K562 (cell line): ENCODE measurements around the gene KCNH2. TPM values are rescaled to one million over a fixed set of nuclear protein-coding genes. Genes with fewer than 3 reads are reported as not detected.

Experiments
- ATAC-seq: fragments of 200-7000 bp; cut with Tn5 transposase; 3 replicates; pipeline ENCODE4 v1.9.1; 2020; ENCODE audit warnings: moderate library complexity
- BruUV-seq: library from RNA; stranded (reverse); fragments of 400-500 nt; replicated peaks from 2 replicates; lab custom pipeline; 2021; lab: Mats Ljungman, UMichigan
- CTCF ChIA-PET: fragments of 300-600 bp; formaldehyde crosslinking; extraction: SDS; loops from one replicate; lab custom pipeline; 2021; ENCODE audit warnings: low intra/inter-chr PET ratio; lab: Yijun Ruan, JAX
- POLR2A ChIA-PET: fragments of 300-600, 350-650 bp; sonication (Branson Sonifier 250); formaldehyde crosslinking; extraction: SDS; loops from one replicate; lab custom pipeline; 2021; ENCODE audit warnings: antibody characterized with exemption, inconsistent platforms; lab: Yijun Ruan, JAX
- DNase-seq, 4 experiments: peaks; one replicate each; pipeline versions ENCODE4 v3.0.0 to v3.0.0-alpha.2; 2011 to 2018; ENCODE audit warnings: low spot score in 3 of 4, mixed read lengths in 3 of 4; ENCODE audit errors: extremely low read depth in 1 of 4
- FAIRE-seq: peaks from 2 replicates; lab custom pipeline; 2011; peaks lifted over from hg19 to GRCh38; lab: Jason Lieb, UNC
- H2AFZ ChIP-seq: 2 replicates; pipeline ENCODE4 v1.6.0; 2011; ENCODE audit warnings: low read depth, low read length, control low read depth, inconsistent platforms
- H3K27ac ChIP-seq: fragments of 200-600 bp; 3 replicates; pipeline ENCODE4 v1.8.0; 2011; ENCODE audit warnings: low read depth, mild to moderate bottlenecking, control low read depth, inconsistent platforms, low read length, moderate library complexity, mixed read lengths; ENCODE audit errors: extremely low read depth
- H3K27me3 ChIP-seq, 2 experiments: fragments of 300-600 bp in 1 of 2; 2 replicates in 1 of 2; 3 replicates in 1 of 2; pipeline versions ENCODE4 v1.6.0 to v1.8.0; 2011; ENCODE audit warnings: inconsistent platforms in 2 of 2, low read length in 2 of 2, mild to moderate bottlenecking in 1 of 2, mixed read lengths in 1 of 2, moderate library complexity in 1 of 2; ENCODE audit not compliant: control insufficient read depth in 2 of 2, insufficient read depth in 2 of 2
- H3K36me3 ChIP-seq: fragments of 300-600 bp; 3 replicates; pipeline ENCODE4 v1.8.0; 2011; ENCODE audit warnings: mild to moderate bottlenecking, low read length, inconsistent platforms; ENCODE audit not compliant: control insufficient read depth, insufficient read depth
- H3K4me1 ChIP-seq, 2 experiments: fragments of 200-600 bp in 1 of 2; replicated peaks in 1 of 2; 2 replicates in 1 of 2; 3 replicates in 1 of 2; pipeline versions ENCODE4 v1.5.1 to v1.8.0; 2011; ENCODE audit warnings: inconsistent platforms in 2 of 2, low read length in 2 of 2, mild to moderate bottlenecking in 1 of 2, mixed read lengths in 1 of 2, moderate library complexity in 1 of 2; ENCODE audit not compliant: control insufficient read depth in 2 of 2, insufficient read depth in 2 of 2
- H3K4me2 ChIP-seq: 2 replicates; pipeline ENCODE4 v1.6.1; 2011; ENCODE audit warnings: low read length, control low read depth, inconsistent platforms, mixed read lengths; ENCODE audit not compliant: insufficient read depth
- H3K4me3 ChIP-seq: fragments of 200-600 bp; sonication (generic), shearing (Covaris generic); 2 replicates; pipeline ENCODE4 v1.5.1; 2016; ENCODE audit warnings: control low read depth, inconsistent platforms
- H3K79me2 ChIP-seq: fragments of 200-600 bp; 3 replicates; pipeline ENCODE4 v1.8.0; 2011; ENCODE audit warnings: low read length, inconsistent platforms; ENCODE audit not compliant: control insufficient read depth, insufficient read depth
- H3K9ac ChIP-seq, 2 experiments: 2 replicates each; pipeline versions ENCODE4 v1.6.0 to v1.6.1; 2011; ENCODE audit warnings: low read depth in 2 of 2, low read length in 2 of 2, control low read depth in 1 of 2, inconsistent platforms in 1 of 2, mild to moderate bottlenecking in 1 of 2, mixed read lengths in 1 of 2; ENCODE audit not compliant: insufficient read depth in 1 of 2
- H3K9me1 ChIP-seq: one replicate; pipeline ENCODE4 v1.6.0; 2011; ENCODE audit warnings: inconsistent platforms, mild to moderate bottlenecking, low read length, moderate library complexity; ENCODE audit not compliant: control insufficient read depth, insufficient read depth
- H3K9me3 ChIP-seq: replicated peaks from 2 replicates; pipeline ENCODE4 v1.5.1; 2011; ENCODE audit warnings: low read depth, low read length, inconsistent platforms; ENCODE audit not compliant: control insufficient read depth, insufficient read depth
- H4K20me1 ChIP-seq: replicated peaks from 2 replicates; pipeline ENCODE4 v1.6.1; 2011; ENCODE audit warnings: low read length, inconsistent platforms, mixed read lengths; ENCODE audit not compliant: control insufficient read depth, insufficient read depth
- CXXC5 ChIP-seq: fragments of 250-450 bp; sonication (Bioruptor Pico); IDR thresholded peaks from 2 replicates; pipeline ENCODE4 v1.8.0; 2022; ENCODE audit warnings: inconsistent platforms, mild to moderate bottlenecking, moderate library complexity
- FIP1L1 ChIP-seq: fragments of 200-400 bp; formaldehyde crosslinking; IDR thresholded peaks from 2 replicates; pipeline ENCODE4 v1.6.1; 2018; ENCODE audit warnings: mild to moderate bottlenecking, low read depth, low read length; ENCODE audit not compliant: poor library complexity, severe bottlenecking
- HNRNPL ChIP-seq: fragments of 200-400 bp; formaldehyde crosslinking; IDR thresholded peaks from 2 replicates; pipeline ENCODE4 v1.6.1; 2017; ENCODE audit warnings: low read depth, mild to moderate bottlenecking, low read length
- MIER1 ChIP-seq: fragments of 450-650 bp; IDR thresholded peaks from 2 replicates; pipeline ENCODE4 v1.6.1; 2016; ENCODE audit warnings: antibody characterized with exemption, mild to moderate bottlenecking, low read depth
- SMAD3 ChIP-seq: fragments of 450-650 bp; formaldehyde crosslinking; conservative IDR thresholded peaks from 2 replicates; pipeline ENCODE4 v1.4.0; 2020; ENCODE audit warnings: mild to moderate bottlenecking
- TCF7L2 ChIP-seq: fragments of 150-350 bp; IDR thresholded peaks from 2 replicates; pipeline ENCODE4 v1.6.1; 2016; ENCODE audit warnings: low read depth, mild to moderate bottlenecking, low read length, moderate library complexity
- WGBS: fragments of 100-300 bp; shearing (Covaris generic); methylation state at CpG from one replicate; pipeline ENCODE4 v1.1.6; 2016; ENCODE audit warnings: low coverage, mixed read lengths; ENCODE audit not compliant: insufficient coverage; ENCODE audit errors: missing lambda C conversion rate; 5-methylcytosine and 5-hydroxymethylcytosine counted together
- in situ Hi-C: fragments of 300-500 bp; cut with MboI; formaldehyde crosslinking; loops from 4 replicates; pipeline ENCODE4 v1.15.0; 2018; ENCODE audit warnings: inconsistent platforms, mixed read lengths
- intact Hi-C: fragments of 100-400 bp; cut with micrococcal nuclease; formaldehyde crosslinking; loops from 2 replicates; pipeline ENCODE4 v1.14.2; 2022
- polyA plus RNA-seq, 8 experiments: library from polyadenylated mRNA; depleted of rRNA in 4 of 8; stranded (reverse) in 5 of 8; unstranded in 3 of 8; fragments of >200 nt; fragmentation: Nextera tagmentation in 2 of 8; fragmentation: Illumina TruSeq in 1 of 8; extraction: Ambion mirVana in 2 of 8; extraction: Trizol in 1 of 8; gene quantifications; 2 replicates each; pipeline versions ENCODE4 v1.2.1 to v1.2.3, GENCODE V29; 2011 to 2014; ENCODE audit warnings: inconsistent platforms in 1 of 8, missing spikeins in 1 of 8
- total RNA-seq, 7 experiments: library from RNA; depleted of rRNA in 6 of 7; stranded (reverse); fragments of >200 nt in 6 of 7; fragmentation: Illumina TruSeq in 2 of 7; extraction: Trizol in 2 of 7; gene quantifications; 2 replicates each; pipeline versions ENCODE4 v1.2.1 to v1.2.3, GENCODE V29; 2011 to 2021; ENCODE audit warnings: low replicate concordance in 1 of 7
- TF ChIP-seq, protein P1 (sequence below): fragments of 250-450 bp; sonication (Bioruptor Pico); IDR thresholded peaks from 2 replicates; pipeline ENCODE4 v1.5.0; 2021; ENCODE audit warnings: mild to moderate bottlenecking, moderate library complexity
- TF ChIP-seq, protein P2 (sequence below): fragments of 450-650 bp; IDR thresholded peaks from 2 replicates; pipeline ENCODE4 v1.6.1; 2016; ENCODE audit warnings: low read depth

The KCNH2 gene
- total and polyA plus RNA-seq, 9 of the 15 experiments (the other 6 are each of a cell fraction or from before 2014, with no cell fraction given), result 18.1 to 368 (median 218) TPM

DNA sequence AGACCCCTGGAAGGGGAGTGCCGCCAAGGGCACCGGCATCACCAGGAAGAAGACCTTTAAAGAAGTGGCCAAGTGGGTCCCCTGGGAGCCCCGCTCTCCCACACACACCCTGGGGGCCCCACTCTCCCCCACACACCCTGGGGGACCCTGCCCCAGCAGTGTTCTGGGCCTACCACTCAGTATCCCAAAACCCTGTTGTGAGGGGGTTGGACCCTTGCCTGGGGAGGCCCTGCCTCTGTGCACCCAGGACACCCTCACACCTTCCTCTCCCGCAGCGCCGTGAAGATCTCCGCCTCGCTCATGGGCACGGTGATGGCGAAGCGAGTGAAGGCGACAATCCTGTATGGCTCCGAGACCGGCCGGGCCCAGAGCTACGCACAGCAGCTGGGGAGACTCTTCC is 23.4 kb upstream of the KCNH2 start:
- ATAC-seq, result no peak
- H3K27me3 ChIP-seq, result no peaks in the 10 kb centered on the region
- no peak for FAIRE-seq
- in situ Hi-C loops, result no loop called here
- no peak for TF ChIP-seq MIER1
- no peak for TF ChIP-seq HNRNPL
- TF ChIP-seq TCF7L2, result no peak
- TF ChIP-seq SMAD3 (CRISPR knock-in tag), result no peak
- no peak for TF ChIP-seq FIP1L1
- no peak for TF ChIP-seq CXXC5 (CRISPR knock-in tag)
- TF ChIP-seq, protein P1, sequence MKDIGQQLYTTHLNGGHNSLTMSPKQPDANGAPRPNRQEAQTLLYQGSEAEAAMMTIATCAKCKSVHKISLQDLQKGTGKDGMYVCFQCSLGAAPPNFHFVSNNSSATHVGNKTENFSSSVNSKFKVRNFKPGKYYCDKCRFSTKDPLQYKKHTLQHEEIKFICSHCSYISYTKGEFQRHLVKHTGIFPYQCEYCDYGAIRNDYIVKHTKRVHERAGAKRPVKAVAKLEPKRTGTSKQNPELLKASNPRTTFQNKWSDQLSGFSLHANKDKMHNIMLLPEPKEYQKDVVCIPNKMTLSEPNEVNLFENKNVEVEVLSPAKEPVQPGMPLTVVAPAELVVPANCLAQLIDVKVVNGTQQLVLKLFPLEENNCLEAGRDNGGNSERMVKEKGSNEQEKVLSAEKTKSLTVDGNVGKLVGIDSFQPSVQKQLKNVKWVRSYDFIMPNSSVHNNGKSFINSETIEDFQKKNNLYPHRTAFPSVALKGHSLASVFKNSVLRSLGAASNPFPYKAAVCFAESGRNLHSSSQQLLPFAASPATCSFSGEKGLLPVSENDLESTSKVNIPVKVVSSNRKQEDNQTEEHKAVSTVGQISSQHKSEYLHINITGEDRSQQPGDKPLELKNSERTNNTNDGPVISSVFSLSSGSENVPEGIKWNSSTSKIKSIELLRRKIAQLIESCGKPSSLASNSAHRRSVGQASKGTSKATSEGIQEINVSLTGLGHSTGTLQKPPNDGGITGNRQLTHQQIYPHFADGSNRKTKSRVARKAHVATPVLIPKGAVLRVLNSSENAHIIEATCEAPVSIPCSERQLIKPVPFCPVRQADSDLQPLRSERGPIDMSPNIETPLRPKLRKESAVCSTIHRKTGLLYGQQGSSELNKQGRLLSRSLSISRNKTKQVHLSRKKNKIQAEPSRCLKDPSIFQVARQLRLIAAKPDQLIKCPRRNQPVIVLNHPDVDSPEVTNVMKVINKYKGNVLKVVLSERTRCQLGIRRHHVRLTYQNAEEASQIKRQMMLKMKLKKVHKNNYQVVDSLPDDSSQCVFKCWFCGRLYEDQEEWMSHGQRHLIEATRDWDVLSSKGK (CRISPR knock-in tag), result no peak
- TF ChIP-seq, protein P2, sequence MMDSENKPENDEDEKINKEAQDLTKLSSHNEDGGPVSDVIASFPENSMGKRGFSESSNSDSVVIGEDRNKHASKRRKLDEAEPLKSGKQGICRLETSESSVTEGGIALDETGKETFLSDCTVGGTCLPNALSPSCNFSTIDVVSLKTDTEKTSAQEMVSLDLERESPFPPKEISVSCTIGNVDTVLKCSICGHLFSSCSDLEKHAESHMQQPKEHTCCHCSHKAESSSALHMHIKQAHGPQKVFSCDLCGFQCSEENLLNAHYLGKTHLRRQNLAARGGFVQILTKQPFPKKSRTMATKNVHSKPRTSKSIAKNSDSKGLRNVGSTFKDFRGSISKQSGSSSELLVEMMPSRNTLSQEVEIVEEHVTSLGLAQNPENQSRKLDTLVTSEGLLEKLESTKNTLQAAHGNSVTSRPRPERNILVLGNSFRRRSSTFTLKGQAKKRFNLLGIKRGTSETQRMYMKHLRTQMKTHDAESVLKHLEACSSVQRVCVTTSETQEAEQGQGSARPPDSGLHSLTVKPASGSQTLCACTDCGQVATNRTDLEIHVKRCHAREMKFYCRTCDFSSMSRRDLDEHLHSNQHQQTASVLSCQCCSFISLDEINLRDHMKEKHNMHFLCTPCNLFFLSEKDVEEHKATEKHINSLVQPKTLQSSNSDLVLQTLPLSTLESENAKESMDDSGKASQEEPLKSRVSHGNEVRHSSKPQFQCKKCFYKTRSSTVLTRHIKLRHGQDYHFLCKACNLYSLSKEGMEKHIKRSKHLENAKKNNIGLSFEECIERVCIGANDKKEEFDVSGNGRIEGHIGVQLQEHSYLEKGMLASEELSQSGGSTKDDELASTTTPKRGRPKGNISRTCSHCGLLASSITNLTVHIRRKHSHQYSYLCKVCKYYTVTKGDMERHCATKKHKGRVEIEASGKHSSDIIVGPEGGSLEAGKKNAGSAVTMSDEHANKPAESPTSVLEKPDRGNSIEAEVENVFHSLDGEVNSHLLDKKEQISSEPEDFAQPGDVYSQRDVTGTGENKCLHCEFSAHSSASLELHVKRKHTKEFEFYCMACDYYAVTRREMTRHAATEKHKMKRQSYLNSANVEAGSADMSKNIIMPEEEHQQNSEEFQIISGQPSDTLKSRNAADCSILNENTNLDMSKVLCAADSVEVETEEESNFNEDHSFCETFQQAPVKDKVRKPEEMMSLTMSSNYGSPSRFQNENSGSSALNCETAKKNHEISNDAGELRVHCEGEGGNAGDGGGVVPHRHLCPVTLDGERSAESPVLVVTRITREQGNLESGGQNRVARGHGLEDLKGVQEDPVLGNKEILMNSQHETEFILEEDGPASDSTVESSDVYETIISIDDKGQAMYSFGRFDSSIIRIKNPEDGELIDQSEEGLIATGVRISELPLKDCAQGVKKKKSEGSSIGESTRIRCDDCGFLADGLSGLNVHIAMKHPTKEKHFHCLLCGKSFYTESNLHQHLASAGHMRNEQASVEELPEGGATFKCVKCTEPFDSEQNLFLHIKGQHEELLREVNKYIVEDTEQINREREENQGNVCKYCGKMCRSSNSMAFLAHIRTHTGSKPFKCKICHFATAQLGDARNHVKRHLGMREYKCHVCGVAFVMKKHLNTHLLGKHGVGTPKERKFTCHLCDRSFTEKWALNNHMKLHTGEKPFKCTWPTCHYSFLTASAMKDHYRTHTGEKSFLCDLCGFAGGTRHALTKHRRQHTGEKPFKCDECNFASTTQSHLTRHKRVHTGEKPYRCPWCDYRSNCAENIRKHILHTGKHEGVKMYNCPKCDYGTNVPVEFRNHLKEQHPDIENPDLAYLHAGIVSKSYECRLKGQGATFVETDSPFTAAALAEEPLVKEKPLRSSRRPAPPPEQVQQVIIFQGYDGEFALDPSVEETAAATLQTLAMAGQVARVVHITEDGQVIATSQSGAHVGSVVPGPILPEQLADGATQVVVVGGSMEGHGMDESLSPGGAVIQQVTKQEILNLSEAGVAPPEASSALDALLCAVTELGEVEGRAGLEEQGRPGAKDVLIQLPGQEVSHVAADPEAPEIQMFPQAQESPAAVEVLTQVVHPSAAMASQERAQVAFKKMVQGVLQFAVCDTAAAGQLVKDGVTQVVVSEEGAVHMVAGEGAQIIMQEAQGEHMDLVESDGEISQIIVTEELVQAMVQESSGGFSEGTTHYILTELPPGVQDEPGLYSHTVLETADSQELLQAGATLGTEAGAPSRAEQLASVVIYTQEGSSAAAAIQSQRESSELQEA, result no peak
- no TSS peak for BruUV-seq
- DNase-seq, result no peak
- ChIA-PET POLR2A (interaction anchor here (0.6 to 1.1 kb wide), 3 partner anchors 61 to 84 kb away, joined by 3 to 4 read pairs (median 3); partner anchors contain the start of gene AGAP3), CTCF (no interaction called here)
- H3K9ac ChIP-seq, result peak overlapping the region in 1 of 2 experiments; percentile 29; a peak in 2 of 4 replicates
- H3K4me2 ChIP-seq, result no peak overlapping the region
- no peak overlapping the region for H2AFZ ChIP-seq
- no peaks in the 10 kb centered on the region for H3K36me3 ChIP-seq
- WGBS, result 87% methylated on average over 16 of the region's 16 CpGs
- peaks cover 23 to 53% of the 10 kb centered on the region in 2 experiments for H3K4me1 ChIP-seq
- no peaks in the 10 kb centered on the region for H4K20me1 ChIP-seq
- no peak overlapping the region for H3K27ac ChIP-seq
- H3K9me1 ChIP-seq, result no peaks in the 10 kb centered on the region
- no peaks in the 10 kb centered on the region for H3K79me2 ChIP-seq
- intact Hi-C loops, result no loop called here
- no peaks in the 10 kb centered on the region for H3K9me3 ChIP-seq
- H3K4me3 ChIP-seq, result no peak overlapping the region
